ENCODE results near the gene CIPC. TPM values are rescaled to one million over a fixed set of nuclear protein-coding genes. Genes with fewer than 3 reads are reported as not detected.

Gene CIPC
- total and polyA plus RNA-seq, 2 of the 4 experiments (the other 2 are of a cell fraction): 6.6 to 12.9 TPM

- no peak overlapping the region; the same call in 1 of the 2 replicates for H2AK5ac ChIP-seq (ENCODE audit: low read depth, low read length)
- ATAC-seq (ENCODE audit: low read depth) (no peak), DNase-seq (no peak)
- H3K4ac ChIP-seq (ENCODE audit: low read depth, low read length): no peak overlapping the region
- TF ChIP-seq RCOR1 (IDR thresholded peaks at IDR 0.05; ENCODE audit: insufficient replicate concordance, low read length) (no peak), SMC3 (IDR thresholded peaks at IDR 0.05; ENCODE audit: low read depth, low read length) (no peak), ELK1 (IDR thresholded peaks at IDR 0.05; ENCODE audit: borderline replicate concordance, low read depth, low read length) (no peak)
- TF ChIP-seq, protein P1, sequence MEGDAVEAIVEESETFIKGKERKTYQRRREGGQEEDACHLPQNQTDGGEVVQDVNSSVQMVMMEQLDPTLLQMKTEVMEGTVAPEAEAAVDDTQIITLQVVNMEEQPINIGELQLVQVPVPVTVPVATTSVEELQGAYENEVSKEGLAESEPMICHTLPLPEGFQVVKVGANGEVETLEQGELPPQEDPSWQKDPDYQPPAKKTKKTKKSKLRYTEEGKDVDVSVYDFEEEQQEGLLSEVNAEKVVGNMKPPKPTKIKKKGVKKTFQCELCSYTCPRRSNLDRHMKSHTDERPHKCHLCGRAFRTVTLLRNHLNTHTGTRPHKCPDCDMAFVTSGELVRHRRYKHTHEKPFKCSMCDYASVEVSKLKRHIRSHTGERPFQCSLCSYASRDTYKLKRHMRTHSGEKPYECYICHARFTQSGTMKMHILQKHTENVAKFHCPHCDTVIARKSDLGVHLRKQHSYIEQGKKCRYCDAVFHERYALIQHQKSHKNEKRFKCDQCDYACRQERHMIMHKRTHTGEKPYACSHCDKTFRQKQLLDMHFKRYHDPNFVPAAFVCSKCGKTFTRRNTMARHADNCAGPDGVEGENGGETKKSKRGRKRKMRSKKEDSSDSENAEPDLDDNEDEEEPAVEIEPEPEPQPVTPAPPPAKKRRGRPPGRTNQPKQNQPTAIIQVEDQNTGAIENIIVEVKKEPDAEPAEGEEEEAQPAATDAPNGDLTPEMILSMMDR (conservative IDR thresholded peaks at IDR 0.05; ENCODE audit: low read depth, low read length): no peak
- H3K56ac ChIP-seq (ENCODE audit: extremely low read depth, insufficient read depth, low read length): no peak overlapping the region
- H3K36me3 ChIP-seq (ENCODE audit: control insufficient read depth, insufficient read depth, low read length): no peaks in the 10 kb centered on the region
- ChIA-PET POLR2A (ENCODE audit: unreplicated experiment) (no interaction called here), CTCF (no interaction called here)
- 0 out of 2 replicates have a peak, but pooled peaks cover 5% of the 10 kb centered on the region for H3K9me1 ChIP-seq (ENCODE audit: insufficient read depth, low read length)
- in situ Hi-C loops (cut with MboI; ENCODE audit: low sequenced_read_pairs) (no loop called here), intact Hi-C loops (cut with micrococcal nuclease) (loop anchor here (10.0 kb wide), 1 partner anchor 296 kb away; the partner anchor contains the start of genes AHSA1 and VIPAS39), dilution Hi-C loops (cut with HindIII; ENCODE audit: low sequenced_read_pairs, unreplicated experiment) (no loop called here)
- WGBS, 2 experiments (ENCODE audit: extremely low coverage in 2 of 2, insufficient read length in 1 of 2): no CpG with 5 or more reads among the region's 2 CpGs
- no peak overlapping the region for H2BK5ac ChIP-seq (ENCODE audit: low read depth, low read length, poor library complexity, severe bottlenecking)
- no peak overlapping the region; the same call in 1 of the 2 replicates for H3K4me2 ChIP-seq (ENCODE audit: low read depth, low read length)
- H2BK20ac ChIP-seq (ENCODE audit: low read depth, low read length): no peak overlapping the region; the same call in 1 of the 2 replicates
- no peak overlapping the region for H3K14ac ChIP-seq (replicated peaks; ENCODE audit: low read depth, low read length)
- H3K79me1 ChIP-seq (ENCODE audit: low read depth in 1 of 2, low read length in 2 of 2): no peaks in the 10 kb centered on the region
- H3K4me1 ChIP-seq (ENCODE audit: control insufficient read depth, insufficient read depth, low read length): peaks cover 6% of the 10 kb centered on the region; the same call in 1 of the 2 replicates
- no peak overlapping the region; the same call in 1 of the 2 replicates for H4K5ac ChIP-seq (ENCODE audit: low read depth, low read length)
- H4K20me1 ChIP-seq (ENCODE audit: insufficient read depth, low read length): peaks cover 4% of the 10 kb centered on the region
- H3K27me3 ChIP-seq (ENCODE audit: control insufficient read depth, insufficient read depth, low read length): peaks cover 25% of the 10 kb centered on the region
- H3K23ac ChIP-seq (ENCODE audit: low read depth, low read length): no peak overlapping the region
- no TSS peak for BruUV-seq (replicated peaks)
- no peak overlapping the region; the same call in 2 of the 3 replicates for H2BK15ac ChIP-seq (ENCODE audit: low read depth, low read length)
- peak overlapping the region; percentile 91 for H2AFZ ChIP-seq (replicated peaks; ENCODE audit: low read length, poor library complexity)
- H3K4me3 ChIP-seq (ENCODE audit: insufficient read depth, low read depth, low read length): no peak overlapping the region
- H3K9ac ChIP-seq (ENCODE audit: low read depth, low read length): no peak overlapping the region; the same call in 1 of the 2 replicates
- H3K9me3 ChIP-seq (ENCODE audit: control insufficient read depth, insufficient read depth, low read length): no peaks in the 10 kb centered on the region
- H4K91ac ChIP-seq (ENCODE audit: insufficient read depth, low read depth, low read length): no peak overlapping the region
- no peak overlapping the region for H2BK120ac ChIP-seq (ENCODE audit: low read depth, low read length)
- no peak overlapping the region for H3K27ac ChIP-seq (ENCODE audit: insufficient read depth, low read length)
- peak overlapping the region; percentile 42 for H2AK9ac ChIP-seq (replicated peaks; ENCODE audit: low read depth, low read length, poor library complexity)
- no peak overlapping the region; the same call in 1 of the 2 replicates for H3K18ac ChIP-seq (ENCODE audit: low read depth, low read length)
- H4K8ac ChIP-seq (ENCODE audit: low read depth in 2 of 2, low read length in 2 of 2): no peak overlapping the region
Measured at GRCh38 chr14:77158882-77159255, 60.8 kb downstream of the CIPC start.

Data from IMR-90 (cell line).